Glomerular visceral epithelial cell (primary cell): ENCODE measurements around the gene CRIM1.
A peak's percentile ranks its signal among the peaks of the same experiment; 100 is the strongest.

Experiments
- DNase-seq: peaks from one replicate; pipeline ENCODE4 v3.0.0-alpha.2; 2016; ENCODE audit errors: extremely low spot score

CRIM1 gene

GRCh38 chr2:36371928-36372391 is 16.4 kb downstream of the CRIM1 start:
- DNase-seq = peak; percentile 82

DNA sequence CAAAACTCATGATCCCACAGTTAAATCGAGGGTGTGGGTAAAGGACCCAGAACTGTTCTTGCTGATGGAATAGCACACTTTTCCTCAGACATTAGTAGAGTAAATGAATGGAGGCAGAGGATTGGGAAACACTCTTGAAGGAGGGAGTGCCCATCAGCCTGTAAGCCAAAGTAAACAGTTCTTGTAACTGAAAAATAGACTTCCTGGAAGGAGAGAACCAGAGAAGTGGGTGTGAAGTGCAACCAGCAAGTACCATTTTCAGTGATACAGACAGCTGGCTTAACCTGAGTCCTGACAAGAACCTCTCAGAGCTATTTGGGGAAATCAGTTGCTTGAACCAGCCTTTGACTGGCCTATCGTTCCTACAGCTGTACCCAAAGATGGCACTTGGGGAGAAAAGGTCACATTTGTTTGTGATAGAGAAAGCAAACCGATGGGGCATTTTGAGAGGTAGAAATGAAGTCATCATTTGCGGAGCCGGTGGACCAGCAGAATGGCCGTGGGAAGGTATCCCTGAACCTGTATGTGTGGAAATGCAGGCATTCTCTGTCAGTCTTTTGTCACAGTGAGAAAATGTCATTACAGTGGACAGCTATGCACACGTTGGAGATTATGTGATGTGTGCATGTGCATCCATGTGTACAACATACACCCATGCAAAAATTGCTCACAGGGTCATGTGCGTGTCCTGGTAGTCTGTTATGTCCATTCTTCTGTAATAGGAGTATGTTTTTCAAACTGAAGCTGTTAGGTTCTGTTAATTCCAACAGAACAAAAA is 17.8 kb downstream of the CRIM1 start:
- no peak for DNase-seq

- no peak for DNase-seq
Measured at GRCh38 chr2:36374585-36374984, 19.0 kb downstream of the CRIM1 start.

DNA sequence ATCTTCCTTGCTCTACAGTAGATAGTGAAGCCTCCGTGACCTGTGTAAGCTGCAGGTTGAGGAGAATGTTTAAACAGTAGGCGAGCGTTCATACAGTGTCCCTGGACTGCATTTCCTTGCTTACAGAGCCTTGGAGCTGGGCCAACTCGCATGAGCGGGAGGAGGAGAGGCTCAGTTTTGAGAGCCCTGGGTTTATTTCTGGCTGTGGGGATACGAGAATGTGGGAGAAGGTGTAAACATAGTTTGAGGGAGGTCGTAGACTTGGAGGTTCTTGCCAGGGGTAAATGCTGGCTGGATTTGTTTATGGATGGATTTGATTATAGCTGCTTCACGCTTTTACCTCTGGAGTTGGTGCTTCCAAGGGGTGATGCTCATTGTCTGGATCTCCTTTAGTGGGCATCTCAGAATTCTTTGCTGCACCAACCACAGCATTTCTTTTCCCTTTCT is 20.8 kb downstream of the CRIM1 start:
- peak; percentile 63 for DNase-seq

DNA sequence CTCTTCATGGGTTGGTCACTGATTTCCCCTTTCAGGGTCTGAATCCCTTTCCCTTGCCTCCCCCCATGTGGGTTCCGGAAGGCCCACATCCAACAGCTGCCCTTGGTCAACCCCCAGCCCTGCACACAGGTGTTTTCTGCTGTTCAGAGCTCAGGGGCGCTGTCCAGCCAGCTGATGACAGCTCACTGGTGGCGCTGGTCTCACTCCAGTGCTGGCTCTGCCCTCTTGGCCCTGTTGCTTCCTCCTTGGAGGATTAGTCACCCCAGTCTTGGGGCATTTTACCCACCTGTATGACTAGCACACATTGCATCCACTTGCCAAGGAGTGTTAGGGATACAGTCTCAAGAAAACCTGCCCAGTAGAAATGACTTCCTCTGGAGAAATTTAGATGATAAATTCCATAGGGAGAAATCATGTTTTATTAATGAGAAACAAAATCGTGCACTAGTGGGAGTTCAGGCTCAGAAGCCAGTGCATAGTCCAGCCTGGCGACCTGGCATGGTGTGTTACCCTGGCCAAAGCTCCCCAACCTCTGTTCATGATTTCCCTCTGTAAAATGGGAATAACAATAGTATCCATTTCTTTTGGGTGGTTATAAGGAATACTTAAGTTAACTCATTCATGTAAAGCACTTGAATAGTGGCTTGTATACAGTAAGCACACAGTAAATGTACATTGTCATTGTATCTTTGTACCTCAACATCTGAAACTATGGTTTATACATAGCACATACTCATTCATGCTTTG is 21.6 kb downstream of the CRIM1 start:
- peak; percentile 74 for DNase-seq

GRCh38 chr2:36379710-36380448 is 24.3 kb downstream of the CRIM1 start:
- DNase-seq = peak; percentile 58

- DNase-seq = peak; percentile 98
Measured at GRCh38 chr2:36380624-36381481, 25.3 kb downstream of the CRIM1 start.

DNA sequence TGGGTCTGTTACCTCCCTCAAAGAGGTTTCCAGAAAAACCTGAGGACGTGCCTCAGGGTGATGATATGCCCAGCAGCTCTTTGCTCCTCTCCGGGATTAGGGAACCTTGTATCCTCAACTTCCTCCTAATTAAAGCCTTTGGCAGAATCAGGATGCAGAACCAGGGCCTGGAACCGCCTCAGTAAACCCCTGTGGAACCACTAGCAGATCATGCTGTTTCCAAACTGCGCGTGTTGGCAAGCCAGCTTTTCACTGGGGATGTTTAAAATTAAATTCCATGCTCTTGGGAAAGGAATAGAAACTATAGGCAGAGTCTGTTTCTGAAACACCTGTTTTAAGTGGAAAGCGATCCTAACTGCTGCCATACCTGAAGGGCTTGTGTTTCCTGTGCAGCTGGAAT is 26.4 kb downstream of the CRIM1 start:
- DNase-seq = no peak

GRCh38 chr2:36382472-36382871 is 26.9 kb downstream of the CRIM1 start:
- no peak for DNase-seq

GRCh38 chr2:36383726-36384125 is 28.1 kb downstream of the CRIM1 start:
- DNase-seq = no peak

DNA sequence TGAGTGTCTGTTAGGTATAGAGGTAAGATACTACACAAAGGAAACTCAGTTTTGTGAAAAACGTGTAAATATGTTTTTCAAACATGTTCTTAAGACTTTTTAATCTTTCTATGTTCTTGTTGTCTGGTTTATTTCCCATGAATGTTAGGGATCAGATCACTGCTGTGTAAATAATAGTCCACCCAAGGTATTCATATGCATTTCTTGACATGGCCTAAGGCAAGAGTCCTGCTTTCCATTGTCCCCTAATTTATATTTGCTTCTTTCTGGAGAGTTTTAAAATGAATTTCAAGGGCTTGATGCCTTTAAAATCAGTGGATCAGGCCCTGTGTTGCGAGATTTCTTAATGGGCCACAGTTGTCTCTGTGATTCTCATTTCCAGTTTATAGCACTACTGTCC is 28.9 kb downstream of the CRIM1 start:
- DNase-seq = no peak

GRCh38 chr2:36385603-36386002 is 30.0 kb downstream of the CRIM1 start:
- no peak for DNase-seq

GRCh38 chr2:36387258-36387916 is 31.8 kb downstream of the CRIM1 start:
- no peak for DNase-seq

- no peak for DNase-seq
Measured at GRCh38 chr2:36388472-36388871, 32.9 kb downstream of the CRIM1 start.

DNA sequence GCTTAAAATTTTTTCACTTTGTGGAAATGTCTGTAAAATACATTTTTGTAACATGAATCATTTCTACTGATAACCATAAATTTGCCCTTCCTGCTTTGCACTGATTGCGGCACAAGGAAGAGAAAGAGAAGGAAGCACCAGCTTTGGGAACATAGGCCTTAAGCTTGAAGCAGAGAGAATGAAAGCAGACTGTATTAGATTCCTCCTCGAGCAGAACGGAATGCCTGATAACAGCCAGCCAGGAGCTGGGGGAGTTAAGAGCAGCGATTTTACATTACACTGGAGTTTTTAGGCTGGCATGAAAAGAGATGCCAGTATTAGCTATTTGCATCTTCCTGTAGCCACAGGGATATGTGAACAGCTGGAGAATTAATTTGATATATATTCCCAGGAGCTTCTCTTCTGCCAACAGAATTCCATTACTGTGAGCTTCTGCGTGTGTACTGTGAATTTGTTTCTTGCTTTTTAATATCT is 33.5 kb downstream of the CRIM1 start:
- peak; percentile 63 for DNase-seq

- peak; percentile 11 for DNase-seq
Measured at GRCh38 chr2:36389577-36389976, 34.0 kb downstream of the CRIM1 start.

DNA sequence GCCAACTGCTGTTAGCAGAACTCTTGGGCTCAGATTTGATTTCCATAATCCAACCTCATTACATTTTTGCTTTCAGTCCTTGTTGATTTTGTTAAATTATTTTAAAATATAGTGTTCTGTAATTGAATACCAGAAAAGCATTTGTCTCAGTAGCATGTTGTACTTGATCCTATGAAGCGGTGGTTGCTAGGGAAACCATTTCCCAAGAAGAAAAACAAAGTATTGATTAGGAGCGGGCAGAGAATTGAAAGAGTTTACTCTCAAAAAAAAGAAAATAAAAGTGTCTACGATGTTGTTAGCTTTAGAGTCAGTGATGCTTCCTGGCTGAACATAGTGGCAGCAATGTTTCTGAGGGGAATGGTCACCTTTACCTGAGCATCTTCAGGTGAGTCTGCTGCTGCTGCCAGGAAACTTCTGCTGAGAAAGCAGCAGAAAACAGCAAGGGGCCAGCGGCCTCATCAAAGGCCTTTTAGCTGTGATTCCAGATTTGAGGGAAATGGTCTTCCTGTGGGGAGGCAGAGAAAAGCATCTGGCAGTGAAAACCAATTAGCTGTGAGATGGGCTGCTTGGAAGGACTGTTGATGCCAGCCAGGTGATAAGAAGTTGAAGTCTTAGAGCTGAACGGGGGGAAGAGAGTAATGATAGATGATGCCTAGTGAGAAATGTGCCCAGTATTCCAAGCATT is 37.1 kb downstream of the CRIM1 start:
- no peak for DNase-seq

- no peak for DNase-seq
Measured at GRCh38 chr2:36393738-36394256, 38.2 kb downstream of the CRIM1 start.

GRCh38 chr2:36394804-36395203 is 39.2 kb downstream of the CRIM1 start:
- no peak for DNase-seq

- peak; percentile 32 for DNase-seq
Measured at GRCh38 chr2:36395866-36396265, 40.3 kb downstream of the CRIM1 start.
